RWPE1 (cell line): Measurements from ENCODE around the gene EPHA8.

Experiments used
- CTCF ChIA-PET: fragments of 350-600 bp; sonication (Branson Sonifier 250); formaldehyde crosslinking; extraction: SDS; loops from one replicate; lab custom pipeline; 2021; lab: Yijun Ruan, JAX
- POLR2A ChIA-PET: fragments of 400-600 bp; formaldehyde crosslinking; extraction: SDS; loops from one replicate; lab custom pipeline; 2020; ENCODE audit warnings: antibody characterized with exemption; ENCODE audit not compliant: low non-redundant PET; lab: Yijun Ruan, JAX
- DNase-seq: peaks from one replicate; pipeline ENCODE4 v3.0.0; 2012; ENCODE audit warnings: low spot score
- H3K27ac ChIP-seq: fragments of 450-650 bp; 2 replicates; pipeline ENCODE4 v1.5.1; 2017
- TF ChIP-seq, protein P1 (sequence below): fragments of 450-650 bp; conservative IDR thresholded peaks from 2 replicates; pipeline ENCODE4 v1.5.1; 2017; ENCODE audit warnings: low read depth, mild to moderate bottlenecking

EPHA8 gene

DNA sequence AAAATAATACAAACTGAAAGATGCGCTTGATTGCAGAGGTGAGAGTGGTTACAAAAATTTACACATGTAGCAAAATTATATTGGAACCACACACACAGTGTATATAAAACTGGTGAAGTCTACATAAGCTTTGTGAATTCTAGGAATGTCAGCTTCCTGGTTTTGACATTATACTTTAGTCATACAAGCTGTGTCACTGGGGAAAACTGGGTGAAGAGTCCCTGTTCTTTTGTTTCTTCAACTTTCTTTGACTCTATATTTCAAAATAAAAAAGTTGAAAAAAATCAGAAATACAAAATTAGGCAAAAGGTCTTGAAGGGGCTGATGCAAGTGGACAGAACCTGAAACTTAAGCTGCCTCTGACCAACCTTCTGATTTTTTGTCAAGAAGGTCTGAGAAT is 83.1 kb downstream of the EPHA8 start:
- DNase-seq = no peak
- ChIA-PET CTCF (interaction anchor here (0.6 kb wide), 1 partner anchor 1415 kb away, joined by 3 read pairs; no protein-coding TSS in a partner anchor), POLR2A (no interaction called here)
- H3K27ac ChIP-seq = no peak overlapping the region
- TF ChIP-seq, protein P1, sequence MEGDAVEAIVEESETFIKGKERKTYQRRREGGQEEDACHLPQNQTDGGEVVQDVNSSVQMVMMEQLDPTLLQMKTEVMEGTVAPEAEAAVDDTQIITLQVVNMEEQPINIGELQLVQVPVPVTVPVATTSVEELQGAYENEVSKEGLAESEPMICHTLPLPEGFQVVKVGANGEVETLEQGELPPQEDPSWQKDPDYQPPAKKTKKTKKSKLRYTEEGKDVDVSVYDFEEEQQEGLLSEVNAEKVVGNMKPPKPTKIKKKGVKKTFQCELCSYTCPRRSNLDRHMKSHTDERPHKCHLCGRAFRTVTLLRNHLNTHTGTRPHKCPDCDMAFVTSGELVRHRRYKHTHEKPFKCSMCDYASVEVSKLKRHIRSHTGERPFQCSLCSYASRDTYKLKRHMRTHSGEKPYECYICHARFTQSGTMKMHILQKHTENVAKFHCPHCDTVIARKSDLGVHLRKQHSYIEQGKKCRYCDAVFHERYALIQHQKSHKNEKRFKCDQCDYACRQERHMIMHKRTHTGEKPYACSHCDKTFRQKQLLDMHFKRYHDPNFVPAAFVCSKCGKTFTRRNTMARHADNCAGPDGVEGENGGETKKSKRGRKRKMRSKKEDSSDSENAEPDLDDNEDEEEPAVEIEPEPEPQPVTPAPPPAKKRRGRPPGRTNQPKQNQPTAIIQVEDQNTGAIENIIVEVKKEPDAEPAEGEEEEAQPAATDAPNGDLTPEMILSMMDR = no peak

DNA sequence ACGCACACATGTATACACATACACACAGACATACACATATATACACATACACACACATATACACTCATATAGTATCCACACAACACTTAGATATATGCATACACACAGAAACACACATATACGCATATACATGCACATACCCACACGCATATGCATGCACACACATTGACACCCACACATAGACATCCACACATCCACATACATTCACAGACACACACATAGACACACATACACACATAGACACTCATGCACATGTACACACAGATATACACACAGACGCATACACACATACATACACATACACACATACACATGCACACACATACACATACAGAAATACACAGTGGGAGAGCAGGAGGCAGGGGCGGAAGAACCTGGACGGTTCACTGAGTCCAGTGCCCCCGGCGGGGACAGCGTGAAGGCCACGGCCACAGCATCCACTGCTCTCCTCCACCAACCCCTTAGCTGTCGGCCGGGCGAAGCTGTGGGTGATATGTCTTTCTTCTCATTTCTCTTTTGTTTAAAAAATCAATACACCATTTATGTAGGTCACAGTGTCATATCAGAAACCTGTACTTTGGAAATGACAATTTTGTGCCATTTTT is 86.9 kb downstream of the EPHA8 start:
- DNase-seq = no peak
- TF ChIP-seq, protein P1 = no peak
- no peak overlapping the region for H3K27ac ChIP-seq
- ChIA-PET CTCF (no interaction called here), POLR2A (no interaction called here)

DNA sequence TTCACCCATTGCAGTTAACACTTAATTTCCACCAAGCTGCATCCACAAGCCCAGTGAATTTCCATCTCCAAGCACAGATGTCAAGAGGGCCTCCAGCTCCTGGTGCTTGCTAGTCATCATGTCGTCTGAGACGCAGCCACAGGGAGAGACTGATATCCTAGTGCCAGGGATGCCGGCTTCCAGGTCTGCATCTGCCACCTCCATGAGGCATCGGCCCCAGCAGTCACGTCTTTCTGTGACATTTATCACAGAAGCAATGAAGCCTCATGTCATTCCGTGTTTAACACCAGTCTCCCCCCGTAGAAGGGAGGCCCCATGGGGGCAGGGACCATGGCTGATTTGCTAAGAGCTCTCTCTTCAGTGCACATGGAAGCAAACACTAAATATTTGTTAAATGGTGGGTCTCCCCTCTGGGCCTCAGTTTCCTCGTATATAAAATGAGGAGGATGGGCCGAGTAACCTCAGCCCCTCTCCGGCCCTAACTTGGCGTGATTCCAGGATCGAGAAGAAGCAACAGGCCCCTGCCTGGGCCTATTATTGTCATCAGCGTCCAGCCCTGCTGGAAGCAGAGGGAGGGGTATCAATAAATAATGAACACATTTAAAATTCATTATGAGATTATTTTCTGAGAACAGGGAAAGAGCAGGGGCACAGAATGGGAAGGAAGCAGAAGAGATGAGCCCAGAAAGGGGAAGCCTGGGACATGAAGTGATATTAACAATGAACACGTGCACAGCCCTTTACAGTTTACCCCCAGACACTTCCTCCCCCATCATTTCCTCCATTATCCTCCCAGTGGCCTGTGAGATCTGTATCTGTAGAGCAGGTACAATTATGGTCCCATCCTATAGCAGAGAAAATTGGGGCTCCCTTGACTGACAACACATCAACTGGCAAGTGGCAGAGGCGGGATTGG is 88.9 kb downstream of the EPHA8 start:
- ChIA-PET POLR2A (no interaction called here), CTCF (interaction anchor here (0.7 kb wide), 1 partner anchor 10 kb away, joined by 4 read pairs; no protein-coding TSS in a partner anchor)

DNA sequence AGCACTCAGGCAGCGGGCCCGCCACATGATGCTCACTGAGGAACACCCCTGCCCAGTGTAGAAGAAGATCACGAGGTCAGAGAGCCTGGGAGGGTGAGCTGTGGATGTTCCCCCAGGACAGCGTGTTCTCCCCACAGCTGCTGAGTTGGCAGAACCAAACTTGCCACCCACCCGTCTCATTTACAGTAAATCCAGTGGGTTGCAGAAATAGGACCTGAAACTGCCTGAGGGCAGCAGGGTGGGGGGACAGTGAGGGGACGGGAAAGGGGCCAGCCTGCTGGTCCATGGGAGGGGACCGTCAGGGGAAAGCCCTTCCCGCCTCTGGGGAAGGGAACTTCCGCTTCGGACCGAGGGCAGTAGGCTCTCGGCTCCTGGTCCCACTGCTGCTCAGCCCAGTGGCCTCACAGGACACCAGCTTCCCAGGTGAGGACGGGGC is 89.6 kb downstream of the EPHA8 start, which contains the start of gene C1QB:
Gene C1QB (plus strand): TSS at position 356 of the 436 bp plus-strand sequence. CDS start 6,227 bp downstream, outside the sequence.
- POLR2A ChIA-PET = no interaction called here
- TF ChIP-seq, protein P1 = no peak
- CTCF ChIA-PET = interaction anchor here (0.7 kb wide), 1 partner anchor 17 kb away, joined by 6 read pairs; the partner anchor contains the start of gene C1QA
- no peak within 1 kb of the TSS for H3K27ac ChIP-seq
- no peak for DNase-seq

More for the DNA sequence above, 88.9 kb downstream of the EPHA8 start:
- H3K27ac ChIP-seq = no peak overlapping the region
- TF ChIP-seq, protein P1 = no peak
- no peak for DNase-seq
